Inflammatory macrophage treated with lipopolysaccharide for 1 hour (primary cell): ENCODE measurements around the gene CDKN2AIP.
"Not testable (repeated sequence)": the region's sequence is repeated elsewhere in the genome, so short reads cannot be mapped to it uniquely, and the experiment has no call there.

Experiments used
- DNase-seq, 2 donors: peaks; one replicate each; pipeline ENCODE4 v3.0.0-alpha.2; 2020 to 2022

The CDKN2AIP gene

DNA sequence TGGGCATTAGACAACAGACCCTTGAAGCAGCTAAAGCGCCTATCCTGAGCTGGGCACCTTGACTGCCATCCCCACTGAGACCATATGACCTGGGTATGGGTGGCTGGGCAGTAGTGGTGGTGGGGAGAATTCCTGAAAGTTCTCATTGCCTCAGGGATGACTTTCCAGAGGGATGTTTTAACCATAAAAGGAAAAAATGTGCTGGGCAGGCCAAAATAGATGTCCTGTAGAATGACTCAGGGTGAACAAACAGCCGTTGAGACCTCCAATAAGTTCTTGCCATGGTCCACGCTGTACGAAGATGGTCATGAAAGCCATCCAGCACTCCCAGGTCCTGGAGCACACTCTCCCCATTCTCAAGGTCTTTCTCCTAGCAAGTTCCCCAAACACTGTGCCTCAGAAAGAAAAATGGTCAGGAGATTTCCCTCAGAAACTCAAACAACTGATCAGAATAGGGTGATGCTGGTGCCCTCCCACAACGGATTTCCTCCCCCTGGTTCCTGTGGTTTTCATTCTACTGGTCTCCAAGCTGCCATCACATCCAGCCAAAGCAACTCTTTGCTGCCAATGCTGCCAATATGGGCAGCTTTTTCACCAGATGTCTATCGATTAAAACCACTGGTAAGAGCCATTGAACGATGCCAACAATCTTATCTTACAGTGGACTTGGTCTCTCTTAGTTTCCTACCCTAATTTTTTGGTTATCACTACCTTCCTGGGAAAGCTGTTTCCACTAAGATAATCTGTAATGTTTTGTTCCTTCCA is 11.2 kb downstream of the CDKN2AIP start:
- DNase-seq = no peak

DNA sequence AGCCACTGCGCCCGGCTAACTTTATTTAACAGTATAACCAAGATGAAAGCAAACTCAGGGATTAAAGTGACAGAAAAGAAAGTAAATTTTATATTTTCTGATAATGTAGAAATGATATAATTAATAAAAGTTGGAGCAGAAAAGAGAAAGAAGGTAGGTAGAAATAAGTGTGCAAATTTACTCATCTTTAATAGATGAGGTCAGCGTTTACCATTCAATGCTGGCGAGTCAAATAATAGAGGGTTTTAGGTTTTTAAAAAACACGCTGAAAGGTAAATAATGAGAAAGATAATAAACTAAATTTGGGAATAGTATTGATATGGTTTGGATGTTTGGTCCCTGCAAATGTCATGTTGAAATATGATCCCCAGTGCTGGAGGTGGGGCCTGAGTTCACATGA is 13.6 kb downstream of the CDKN2AIP start:
- no peak for DNase-seq

DNA sequence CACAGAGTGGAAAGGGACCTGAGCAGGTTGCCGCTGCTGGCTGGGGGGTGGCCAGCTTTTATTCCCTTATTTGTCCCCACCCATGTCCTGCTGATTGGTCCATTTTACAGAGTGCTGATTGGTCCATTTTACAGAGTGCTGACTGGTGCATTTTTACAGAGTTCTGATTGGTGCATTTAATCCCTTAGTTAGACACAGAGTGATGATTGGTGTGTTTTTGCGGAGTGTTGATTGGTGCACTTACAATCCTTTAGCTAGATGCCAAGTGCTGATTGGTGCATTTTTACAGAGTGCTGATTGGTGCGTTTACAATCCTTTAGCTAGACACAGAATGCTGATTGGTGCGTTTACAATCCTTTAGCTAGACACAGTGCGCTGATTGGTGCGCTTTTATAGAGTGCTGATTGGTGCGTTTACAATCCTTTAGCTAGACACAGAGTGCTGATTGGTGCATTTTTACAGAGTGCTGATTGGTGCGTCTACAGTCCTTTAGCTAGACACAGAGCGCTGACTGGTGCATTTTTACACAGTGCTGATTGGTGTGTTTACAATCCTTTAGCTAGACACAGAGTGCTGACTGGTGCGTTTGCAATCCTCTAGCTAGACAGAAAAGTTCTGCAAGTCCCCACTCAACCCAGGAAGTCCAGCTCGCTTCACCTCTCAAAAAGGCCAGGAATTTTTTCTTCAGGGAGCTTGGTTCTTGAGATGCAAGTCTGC is 19.6 kb downstream of the CDKN2AIP start:
- DNase-seq = not testable (repeated sequence)

DNA sequence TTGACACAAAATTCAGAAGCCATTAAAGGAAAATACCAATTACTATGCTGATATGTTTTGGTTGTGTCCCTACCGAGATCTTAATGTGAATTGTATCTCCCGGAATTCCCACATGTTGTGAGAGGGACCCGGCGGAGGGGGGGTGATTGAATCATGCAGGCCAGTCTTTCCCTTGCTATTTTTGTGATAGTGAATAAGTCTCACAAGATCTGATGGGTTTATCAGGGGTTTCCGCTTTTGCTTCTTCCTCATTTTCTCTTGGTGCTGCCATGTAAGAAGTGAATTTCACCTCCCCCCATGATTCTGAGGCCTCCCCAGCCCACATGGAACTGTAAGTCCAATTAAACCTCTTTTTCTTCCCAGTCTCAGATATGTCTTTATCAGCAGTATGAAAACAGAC is 21.4 kb downstream of the CDKN2AIP start:
- DNase-seq = peak; percentile 81 to 85

DNA sequence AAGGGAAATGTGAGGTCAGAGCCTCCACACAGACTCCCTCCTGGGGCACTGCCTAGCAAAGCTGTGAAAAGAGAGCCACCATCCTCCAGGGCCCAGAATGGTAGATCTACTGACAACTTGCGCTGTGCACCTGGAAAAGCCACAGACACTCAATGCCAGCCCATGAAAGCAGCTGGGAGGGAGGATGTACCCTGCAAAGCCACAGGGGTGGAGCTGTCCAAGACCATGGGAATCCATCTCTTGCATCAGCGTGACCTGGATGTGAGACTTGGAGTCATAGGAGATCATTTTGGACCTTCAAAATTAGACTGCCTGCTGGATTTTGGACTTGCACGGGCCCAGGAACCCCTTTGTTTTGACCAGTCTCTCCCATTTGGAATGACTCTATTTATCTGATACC is 22.8 kb downstream of the CDKN2AIP start:
- no peak for DNase-seq

DNA sequence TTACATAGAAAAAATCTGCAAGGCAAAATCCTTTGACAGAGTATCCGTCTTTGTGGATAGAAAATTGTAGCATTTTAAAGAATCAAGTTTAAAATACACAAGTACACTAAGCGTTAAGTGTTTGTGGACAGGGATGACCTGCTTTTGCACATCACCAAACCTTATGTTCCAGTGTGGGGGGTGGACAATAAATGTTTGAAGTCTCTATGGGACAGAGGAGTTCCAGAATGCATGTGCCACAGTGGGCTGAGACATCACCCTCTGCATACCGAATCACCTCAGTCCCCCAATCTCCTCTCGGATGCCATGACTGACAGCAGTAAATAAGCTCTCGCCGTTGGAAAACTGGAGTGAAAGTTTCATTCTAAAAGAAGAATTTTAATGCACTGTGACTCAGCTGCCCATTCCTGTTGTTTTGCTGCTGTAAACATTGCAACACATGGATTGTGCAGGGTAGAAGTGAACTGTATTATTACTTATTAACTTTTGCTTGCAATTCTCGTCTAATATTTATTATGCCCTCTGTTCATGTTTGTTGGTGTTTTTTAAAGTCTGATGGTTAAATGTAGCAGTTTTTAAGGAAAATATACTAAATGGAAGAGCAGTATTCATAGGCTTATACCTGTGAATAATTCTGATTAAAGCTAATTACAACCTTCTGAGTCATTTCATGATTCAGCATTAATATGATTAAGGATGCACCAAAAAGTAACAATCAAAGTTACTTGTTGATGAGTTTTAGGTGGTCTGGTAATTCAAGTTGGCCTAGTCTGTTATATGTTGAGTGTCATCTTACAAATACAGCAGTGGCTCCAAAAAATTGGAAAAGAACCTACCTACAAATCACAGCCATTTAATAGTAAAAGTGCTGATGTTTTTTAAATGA is 24.0 kb downstream of the CDKN2AIP start:
- DNase-seq = no peak

DNA sequence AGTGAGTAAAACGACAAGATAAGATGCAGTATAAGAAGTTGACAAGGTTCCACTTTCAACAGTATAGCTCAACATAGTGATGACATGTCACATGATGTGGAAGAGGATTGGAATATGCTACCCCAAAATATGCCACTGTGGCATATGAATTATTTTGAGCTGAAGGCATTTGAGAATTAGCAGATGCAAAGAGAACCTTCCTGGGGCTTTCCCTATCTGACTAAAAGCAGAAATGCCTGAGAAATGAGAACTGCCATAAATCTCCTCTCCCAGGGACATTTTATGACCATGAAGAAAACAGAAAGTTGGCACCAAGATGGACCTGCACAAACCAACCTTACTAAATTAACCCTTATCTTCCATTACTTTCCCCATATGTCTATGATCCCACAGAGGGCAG is 24.8 kb downstream of the CDKN2AIP start:
- peak; percentile 75 to 88 for DNase-seq

DNA sequence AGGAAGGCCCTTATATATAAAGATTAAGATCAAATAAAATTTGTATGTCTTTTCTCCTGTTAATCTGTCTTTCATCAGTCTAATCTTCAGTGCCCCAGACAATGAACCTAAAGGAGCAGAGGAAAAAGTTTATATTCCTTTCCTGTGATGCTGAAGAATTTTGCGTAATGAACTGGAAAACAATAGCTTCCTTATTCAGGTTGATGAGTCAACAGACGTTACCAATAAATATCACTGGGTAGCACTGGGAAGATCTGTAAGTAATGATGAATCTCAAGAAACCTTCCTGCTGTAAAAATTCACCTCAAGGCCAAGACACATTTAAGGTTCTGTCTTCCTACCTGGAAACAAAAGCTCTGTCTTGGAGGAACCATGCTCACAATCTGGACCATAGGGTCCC is 25.5 kb downstream of the CDKN2AIP start:
- peak; percentile 34 to 69 for DNase-seq

DNA sequence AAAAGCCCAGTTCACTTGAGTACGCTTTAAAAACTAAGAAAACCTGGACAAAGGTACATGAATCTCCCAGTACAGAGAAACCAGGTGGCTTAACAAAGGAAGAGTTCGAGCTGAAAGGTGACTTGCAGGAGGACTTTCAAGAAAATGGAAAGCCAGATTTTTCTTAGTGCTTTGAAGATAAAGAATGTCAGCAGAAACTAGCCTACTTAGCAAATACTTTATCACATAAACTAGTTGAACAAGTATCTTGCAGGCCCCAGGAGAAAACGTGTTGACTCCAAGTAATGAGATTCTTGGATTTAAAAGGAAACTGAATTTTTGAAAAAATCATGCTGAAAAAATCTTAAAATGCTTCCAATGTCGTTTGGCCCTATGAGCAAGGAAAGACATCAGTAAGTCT is 26.4 kb downstream of the CDKN2AIP start:
- no peak for DNase-seq

DNA sequence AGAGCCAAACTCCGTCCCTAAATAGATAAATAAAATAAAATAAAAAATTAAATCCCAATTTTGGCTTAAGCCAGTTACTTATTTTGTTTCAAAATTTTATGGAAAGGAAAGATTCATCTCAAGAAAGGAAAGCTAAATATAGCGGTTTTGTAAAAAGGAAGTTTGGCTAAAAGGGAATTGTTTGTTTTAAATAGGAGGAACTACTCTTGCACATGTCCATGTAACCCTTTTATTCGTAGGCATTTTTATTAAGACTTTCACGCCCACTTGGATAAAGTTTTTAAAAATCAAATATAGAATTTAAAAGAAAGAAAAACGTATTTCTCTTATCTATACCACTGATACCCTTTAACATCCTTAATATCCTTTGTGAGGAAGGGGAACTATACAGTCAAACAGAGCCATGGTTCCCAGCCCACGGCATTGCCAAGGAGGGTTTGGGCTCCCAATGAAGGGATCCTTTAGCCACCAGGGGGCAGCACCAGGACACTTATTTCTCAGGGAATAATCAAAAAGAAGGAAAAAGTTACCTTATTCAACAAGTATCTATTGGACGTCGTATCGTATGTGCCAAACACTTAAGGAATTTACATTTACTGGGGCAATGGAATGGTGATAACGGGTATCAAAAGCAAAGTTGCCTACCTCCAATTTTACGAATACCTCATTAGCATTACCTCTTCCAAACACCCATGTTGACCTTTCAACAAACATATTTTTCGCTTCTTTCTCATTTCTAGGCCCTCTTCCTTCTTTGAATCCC is 27.7 kb downstream of the CDKN2AIP start:
- DNase-seq = peak; percentile 77 to 97

DNA sequence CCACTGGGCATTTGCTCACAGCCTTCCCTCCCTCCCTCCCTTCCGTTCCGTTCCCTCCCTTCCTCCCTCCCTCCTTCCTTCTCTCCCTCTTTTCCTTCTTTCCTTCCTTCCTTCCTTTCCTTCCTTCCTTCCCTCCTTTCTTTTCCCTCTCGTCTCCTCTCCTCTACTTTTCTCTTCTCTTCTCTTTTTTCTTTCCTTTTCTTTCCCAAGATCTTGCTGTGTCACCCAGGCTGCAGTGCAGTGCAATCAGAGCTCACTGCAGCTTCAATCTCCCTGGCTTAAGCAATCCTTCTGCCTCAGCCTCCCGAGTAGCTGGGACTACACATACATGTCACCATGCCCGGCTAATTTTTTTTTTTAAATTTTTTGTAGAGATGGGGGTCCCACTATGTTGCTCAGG is 33.7 kb downstream of the CDKN2AIP start:
- DNase-seq = no peak

DNA sequence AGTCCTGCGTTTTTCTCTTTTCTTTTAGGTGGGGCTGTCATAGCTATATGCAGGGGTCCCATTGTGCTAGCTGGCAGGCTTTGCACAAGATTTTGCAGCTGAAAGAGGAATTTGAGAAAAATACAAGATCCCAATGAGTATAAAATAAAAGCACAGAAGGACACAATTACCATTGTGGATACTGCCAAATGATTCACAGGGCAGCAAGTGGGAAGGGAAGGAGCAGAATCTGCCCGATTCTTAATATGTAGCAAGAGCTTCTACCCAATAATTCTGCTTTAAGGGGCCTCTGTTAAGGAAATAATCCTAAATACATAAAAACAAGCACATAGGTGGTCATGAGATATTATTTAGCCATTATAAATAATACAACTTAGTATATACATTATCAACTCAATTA is 34.5 kb downstream of the CDKN2AIP start:
- no peak for DNase-seq

DNA sequence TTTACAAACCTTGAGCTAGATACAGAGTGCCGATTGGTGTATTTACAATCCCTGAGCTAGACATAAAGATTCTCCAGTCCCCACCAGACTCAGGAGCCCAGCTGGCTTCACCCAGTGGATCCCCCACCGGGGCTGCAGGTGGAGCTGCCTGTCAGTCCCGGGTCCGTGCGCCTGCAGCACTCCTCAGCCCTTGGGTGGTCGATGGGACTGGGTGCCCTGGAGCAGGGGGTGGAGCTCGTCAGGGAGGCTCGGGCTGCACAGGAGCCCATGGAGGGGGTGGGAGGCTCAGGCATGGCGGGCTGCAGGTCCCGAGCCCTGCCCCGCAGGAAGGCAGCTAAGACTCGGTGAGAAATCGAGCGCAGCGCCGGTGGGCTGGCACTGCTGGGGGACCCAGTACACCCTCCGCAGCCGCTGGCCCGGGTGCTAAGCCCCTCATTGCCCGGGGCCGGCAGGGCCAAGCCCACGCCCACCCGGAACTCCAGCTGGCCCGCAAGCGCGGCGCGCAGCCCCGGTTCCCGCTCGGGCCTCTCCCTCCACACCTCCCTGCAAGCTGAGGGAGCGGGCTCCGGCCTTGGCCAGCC is 38.2 kb downstream of the CDKN2AIP start:
- DNase-seq = not testable (repeated sequence)

DNA sequence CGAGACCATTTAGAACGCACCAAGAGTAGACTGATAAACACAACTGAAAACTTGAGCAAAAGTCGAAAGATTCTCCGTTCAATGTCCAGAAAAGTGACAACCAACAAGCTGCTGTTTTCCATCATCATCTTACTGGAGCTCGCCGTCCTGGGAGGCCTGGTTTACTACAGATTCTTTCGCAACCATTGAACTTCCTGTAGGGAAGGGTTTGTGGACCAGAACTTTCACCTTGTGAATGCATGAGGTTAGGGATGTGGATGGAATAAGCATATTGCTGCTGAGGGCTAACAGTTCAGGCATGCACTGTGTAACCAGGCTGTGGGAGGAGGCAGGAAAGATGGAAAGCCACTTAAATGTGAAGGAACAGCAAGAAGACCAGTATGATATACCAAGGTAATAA is 39.6 kb downstream of the CDKN2AIP start:
- no peak for DNase-seq

DNA sequence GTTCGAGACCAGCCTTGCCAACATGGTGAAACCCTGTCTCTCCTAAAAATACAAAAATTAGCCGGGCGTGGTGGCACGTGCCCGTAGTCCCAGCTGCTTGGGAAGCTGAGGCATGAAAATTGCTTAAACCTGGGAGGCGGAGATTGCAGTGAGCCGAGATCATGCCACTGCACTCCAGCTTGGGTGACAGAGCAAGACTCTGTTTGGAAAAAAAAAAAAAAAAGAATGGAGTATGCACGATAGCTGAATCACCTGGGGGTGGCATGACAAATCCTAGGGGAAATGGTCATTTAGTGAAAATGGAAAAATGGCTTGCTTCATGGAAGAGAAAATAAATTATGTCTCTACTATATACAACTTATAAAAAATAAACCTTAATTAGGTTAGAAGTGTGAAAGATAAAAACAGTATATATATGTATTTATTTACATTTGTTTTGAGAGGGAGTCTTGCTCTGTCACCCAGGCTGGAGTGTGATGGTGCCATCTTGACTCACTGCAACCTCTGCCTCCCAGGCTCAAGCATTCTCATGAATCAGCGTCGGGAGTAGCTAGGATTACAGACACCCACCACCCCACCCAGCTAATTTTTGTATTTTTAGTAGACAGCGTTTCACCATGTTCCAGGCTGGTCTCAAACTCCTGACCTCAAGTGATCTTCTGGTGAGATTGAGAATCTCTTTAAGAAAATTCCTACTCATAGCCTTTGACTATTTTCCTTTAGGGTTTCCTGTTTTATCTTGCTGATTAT is 41.1 kb downstream of the CDKN2AIP start:
- no peak for DNase-seq

DNA sequence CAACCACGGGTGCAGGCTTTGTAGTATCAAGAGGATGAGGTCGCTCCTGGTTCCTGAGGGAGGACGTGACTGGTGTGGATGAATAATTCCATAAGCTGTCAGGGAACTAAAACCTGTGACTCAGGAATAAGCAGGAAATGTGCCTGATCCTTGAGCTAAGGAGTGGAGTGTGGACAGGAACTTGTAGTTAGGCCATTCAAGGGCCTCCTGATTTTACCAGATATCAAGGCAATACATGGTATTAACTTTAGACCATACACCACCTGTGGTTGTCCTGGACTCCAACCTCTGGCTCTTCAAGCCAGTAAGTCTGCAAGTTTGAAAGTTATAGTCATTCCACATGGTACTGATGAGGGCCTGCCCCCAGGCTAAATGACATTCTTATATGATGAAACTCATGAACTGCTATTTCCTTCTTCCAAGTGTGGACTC is 48.4 kb downstream of the CDKN2AIP start:
- no peak for DNase-seq

DNA sequence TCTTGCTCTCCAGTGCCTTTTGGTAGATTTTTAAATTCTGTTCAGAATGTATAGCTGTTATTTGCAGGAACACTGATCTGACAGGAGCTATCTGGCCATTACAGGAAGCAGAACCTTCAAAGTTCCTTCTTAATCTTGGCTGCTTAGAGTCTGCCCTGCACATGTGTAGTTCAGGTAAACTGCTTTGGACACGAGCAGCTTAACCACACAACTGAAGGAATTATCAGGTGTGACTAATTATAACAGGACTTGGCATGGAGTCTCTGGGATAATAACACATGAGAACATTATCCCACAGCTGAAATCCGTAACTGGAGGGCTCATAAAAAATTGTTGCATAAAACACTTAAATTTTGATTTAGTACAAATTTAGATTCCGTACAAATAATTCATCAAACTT is 48.8 kb downstream of the CDKN2AIP start:
- DNase-seq = no peak

DNA sequence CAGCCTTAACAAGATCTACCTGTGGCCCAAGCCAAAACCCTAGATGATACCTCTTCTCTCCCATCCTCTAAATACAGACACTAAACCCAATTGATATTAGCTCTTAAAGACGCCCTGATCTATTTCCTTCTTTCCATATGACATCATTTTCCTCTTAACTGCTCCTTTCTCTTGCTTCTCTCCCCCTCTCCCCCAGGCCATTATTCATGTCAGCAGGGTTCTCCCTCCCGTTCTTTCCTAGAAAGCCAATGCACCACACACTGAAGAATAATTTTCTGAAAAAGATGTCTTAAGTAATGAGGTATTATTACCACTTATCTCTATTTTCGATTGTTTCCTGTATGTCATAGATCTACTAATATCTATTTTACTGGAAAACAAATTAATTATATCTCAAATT is 50.7 kb downstream of the CDKN2AIP start:
- DNase-seq = no peak
